GM23338 (cell line): ENCODE measurements around the gene KCNIP1. TPM values are rescaled to one million over a fixed set of nuclear protein-coding genes. Genes with fewer than 3 reads are reported as not detected.

Source experiments
- ATAC-seq: fragments of 200-7000 bp; cut with Tn5 transposase; 3 replicates; pipeline ENCODE4 v1.9.1; 2020
- DNase-seq: peaks from one replicate; pipeline ENCODE4 v3.0.0-alpha.2; 2015; ENCODE audit warnings: low spot score
- H2AFZ ChIP-seq: fragments of 200-600 bp; sonication (generic); 2 replicates; pipeline ENCODE4 v1.8.0; 2016; ENCODE audit warnings: antibody characterized with exemption, mild to moderate bottlenecking, moderate library complexity
- H3F3A ChIP-seq: fragments of 200-600 bp; sonication (generic); replicated peaks from 2 replicates; pipeline ENCODE4 v1.8.0; 2017; ENCODE audit warnings: antibody characterized with exemption, mixed run types, low read depth
- H3K27ac ChIP-seq: fragments of 200-600 bp; sonication (generic); 2 replicates; pipeline ENCODE4 v1.6.1; 2016; ENCODE audit warnings: low read depth
- H3K27me3 ChIP-seq: fragments of 200-600 bp; sonication (generic); 2 replicates; pipeline ENCODE4 v1.8.0; 2016; ENCODE audit warnings: mild to moderate bottlenecking, mixed run types, moderate library complexity; ENCODE audit not compliant: insufficient read depth
- H3K36me3 ChIP-seq: fragments of 200-600 bp; sonication (generic); 2 replicates; pipeline ENCODE4 v1.8.0; 2016; ENCODE audit warnings: mild to moderate bottlenecking; ENCODE audit not compliant: insufficient read depth
- H3K4me1 ChIP-seq: fragments of 200-600 bp; sonication (generic); 2 replicates; pipeline ENCODE4 v1.8.0; 2016; ENCODE audit warnings: mild to moderate bottlenecking, moderate library complexity; ENCODE audit not compliant: insufficient read depth
- H3K4me2 ChIP-seq: fragments of 200-600 bp; sonication (generic); 2 replicates; pipeline ENCODE4 v1.7.1; 2017; ENCODE audit warnings: mixed run types
- H3K4me3 ChIP-seq: fragments of 200-600 bp; sonication (generic); 2 replicates; pipeline ENCODE4 v1.6.1; 2016; ENCODE audit warnings: mixed run types
- H3K79me2 ChIP-seq: fragments of 200-600 bp; sonication (generic); replicated peaks from 2 replicates; pipeline ENCODE4 v1.8.0; 2017; ENCODE audit warnings: mild to moderate bottlenecking; ENCODE audit not compliant: insufficient read depth
- H3K9me2 ChIP-seq: fragments of 200-600 bp; sonication (generic); 2 replicates; pipeline ENCODE4 v1.8.0; 2017; ENCODE audit not compliant: insufficient read depth
- H4K20me1 ChIP-seq: fragments of 200-600 bp; sonication (generic); replicated peaks from 2 replicates; pipeline ENCODE4 v1.8.0; 2017; ENCODE audit warnings: mild to moderate bottlenecking; ENCODE audit not compliant: insufficient read depth
- H3K27ac Mint-ChIP-seq: 2 replicates; pipeline ENCODE4 v1.8.0; 2020; ENCODE audit warnings: inconsistent platforms, mild to moderate bottlenecking, moderate library complexity, mixed read lengths
- H3K27me3 Mint-ChIP-seq: 3 replicates; pipeline ENCODE4 v1.8.0; 2022; ENCODE audit warnings: low read depth, mild to moderate bottlenecking, moderate library complexity, mixed read lengths, inconsistent platforms; ENCODE audit not compliant: insufficient read depth, poor library complexity
- H3K36me3 Mint-ChIP-seq: 3 replicates; pipeline ENCODE4 v1.8.0; 2021; ENCODE audit warnings: low read depth, mild to moderate bottlenecking, inconsistent platforms, moderate library complexity, mixed read lengths
- H3K4me1 Mint-ChIP-seq: 3 replicates; pipeline ENCODE4 v1.8.0; 2020; ENCODE audit warnings: mild to moderate bottlenecking, inconsistent platforms, mixed read lengths
- H3K4me3 Mint-ChIP-seq: 3 replicates; pipeline ENCODE4 v1.8.0; 2021; ENCODE audit warnings: moderate library complexity, mild to moderate bottlenecking, inconsistent platforms, mixed read lengths
- H3K9me3 Mint-ChIP-seq: 3 replicates; pipeline ENCODE4 v1.8.0; 2020; ENCODE audit warnings: moderate library complexity, mild to moderate bottlenecking, inconsistent platforms, mixed read lengths
- CREB1 ChIP-seq: fragments of 250-450 bp; sonication (Bioruptor Pico); IDR thresholded peaks from 2 replicates; pipeline ENCODE4 v1.5.0; 2020; ENCODE audit warnings: low read depth, mild to moderate bottlenecking, moderate library complexity
- EZH2 ChIP-seq: fragments of 200-600 bp; sonication (generic); IDR thresholded peaks from one replicate; pipeline ENCODE4 v1.8.0; 2017; ENCODE audit warnings: antibody characterized with exemption, mild to moderate bottlenecking, low read depth; ENCODE audit not compliant: unreplicated experiment
- EZH2phosphoT487 ChIP-seq: fragments of 200-600 bp; sonication (generic); IDR thresholded peaks from one replicate; pipeline ENCODE4 v1.8.1; 2018; ENCODE audit warnings: antibody characterized with exemption; ENCODE audit not compliant: unreplicated experiment
- POLR2AphosphoS5 ChIP-seq: IDR thresholded peaks from 2 replicates; pipeline ENCODE4 v1.6.1; 2016; ENCODE audit warnings: antibody characterized with exemption, low read depth
- REST ChIP-seq: IDR thresholded peaks from one replicate; pipeline ENCODE4 v1.6.1; 2018; ENCODE audit warnings: antibody characterized with exemption; ENCODE audit not compliant: unreplicated experiment
- STAT1 ChIP-seq: IDR thresholded peaks from one replicate; pipeline ENCODE4 v1.6.1; 2016; ENCODE audit warnings: antibody characterized with exemption; ENCODE audit not compliant: unreplicated experiment
- ZNF462 ChIP-seq: fragments of 250-450 bp; sonication (Bioruptor Pico); IDR thresholded peaks from 2 replicates; pipeline ENCODE4 v1.5.0; 2020; ENCODE audit warnings: mild to moderate bottlenecking, moderate library complexity
- polyA plus RNA-seq: library from polyadenylated mRNA; unstranded; fragments of >200 nt; fragmentation: Nextera tagmentation; extraction: Ambion mirVana; gene quantifications from 2 replicates; pipeline ENCODE4 v1.2.1, GENCODE V29; 2016
- total RNA-seq: library from RNA; depleted of rRNA; stranded (reverse); fragments of >200 nt; shearing (Covaris generic); gene quantifications from 2 replicates; pipeline ENCODE4 v1.2.3, GENCODE V29; 2014

Gene KCNIP1
- total and polyA plus RNA-seq, 2 experiments from 2014 or later: 0.31 to 0.87 TPM

GRCh38 chr5:170542691-170543293 lies 39.0 kb downstream of the KCNIP1 start (continued):
- TF ChIP-seq ZNF462 (CRISPR knock-in tag) (no peak), POLR2AphosphoS5 (no peak)

GRCh38 chr5:170545313-170545712 lies 41.5 kb downstream of the KCNIP1 start:
- Histone ChIP-seq H3K4me3 (no peak overlapping the region), H3F3A (no peaks in the 10 kb centered on the region), H3K79me2 (no peaks in the 10 kb centered on the region), H3K27me3 (no peaks in the 10 kb centered on the region), H3K27ac (no peak overlapping the region), H4K20me1 (no peaks in the 10 kb centered on the region), H2AFZ (no peak overlapping the region), H3K4me2 (no peak overlapping the region), H3K9me2 (0 out of 2 replicates have a peak, but pooled peaks cover 2% of the 10 kb centered on the region), H3K4me1 (no peaks in the 10 kb centered on the region), H3K36me3 (no peaks in the 10 kb centered on the region)
- no peak for DNase-seq
- no peaks in the 10 kb centered on the region; the same call in 2 of the 3 replicates for H3K36me3 Mint-ChIP-seq
- H3K9me3 Mint-ChIP-seq: peaks cover 7% of the 10 kb centered on the region
- TF ChIP-seq EZH2 (no peak), REST (no peak), EZH2phosphoT487 (no peak), CREB1 (no peak), STAT1 (no peak), POLR2AphosphoS5 (no peak)
- no peak for ATAC-seq
- no peaks in the 10 kb centered on the region for H3K4me1 Mint-ChIP-seq
- no peak overlapping the region for H3K27ac Mint-ChIP-seq
- H3K4me3 Mint-ChIP-seq: no peak overlapping the region
- no peaks in the 10 kb centered on the region for H3K27me3 Mint-ChIP-seq
